ENCODE measurements around the gene CAT.

GRCh38 chr11:34460278-34460677 is 21.5 kb downstream of the CAT start:
- TF ChIP-seq TAF1 (IDR thresholded peaks at IDR 0.05; ENCODE audit: borderline replicate concordance, insufficient read depth, low read length) (no peak), POLR2AphosphoS5 (IDR thresholded peaks at IDR 0.05; ENCODE audit: low read depth, low read length) (no peak)
